Liver (tissue), 3 donors: ENCODE data around the gene FER.

Experiments used
- CTCF ChIP-seq: fragments of 150-350 bp; IDR thresholded peaks from 2 replicates; pipeline ENCODE4 v1.5.1; 2017; ENCODE audit warnings: improper control_type of control experiment, low read depth, low read length; ENCODE audit not compliant: missing input control
- RAD21 ChIP-seq, 2 donors: IDR thresholded peaks; 2 replicates each; pipeline ENCODE4 v1.6.1; 2016; ENCODE audit warnings: antibody characterized with exemption in 2 of 2, mild to moderate bottlenecking in 2 of 2
- SP1 ChIP-seq: IDR thresholded peaks from 2 replicates; pipeline ENCODE4 v1.6.1; 2018; ENCODE audit warnings: antibody characterized with exemption, mild to moderate bottlenecking
- TAF1 ChIP-seq: conservative IDR thresholded peaks from 2 replicates; pipeline ENCODE4 v1.6.1; 2016; ENCODE audit warnings: antibody characterized with exemption, mild to moderate bottlenecking
- donor health status: healthy.
- donor health status: healthy.

GRCh38 chr5:108727236-108727650 is 20.5 kb upstream of the FER start:
- TF ChIP-seq SP1 = no peak
- TF ChIP-seq TAF1 = no peak
- TF ChIP-seq CTCF = no peak
- TF ChIP-seq RAD21 (IDR thresholded peaks at IDR 0.05) = no peak
